ENCODE measurements around the gene ARFRP1.

ARFRP1 gene

GRCh38 chr20:63739130-63740069 is 31.6 kb upstream of the ARFRP1 start, which contains the start of gene SLC2A4RG:
SLC2A4RG (plus strand) TSS chr20:63739776; CDS start chr20:63739913, 137 bp downstream.
- peak; percentile 88 for DNase-seq (ENCODE audit: low read depth)
- no peak for TF ChIP-seq CTCF (IDR thresholded peaks at IDR 0.05; ENCODE audit: insufficient read depth, low read depth, low read length, missing control alignments)

GRCh38 chr20:63738687-63739129 is 30.9 kb upstream of the ARFRP1 start:
- peak; percentile 48 for DNase-seq (ENCODE audit: low read depth)
- no peak for TF ChIP-seq CTCF (IDR thresholded peaks at IDR 0.05; ENCODE audit: insufficient read depth, low read depth, low read length, missing control alignments)

More at GRCh38 chr20:63739130-63740069, 31.6 kb upstream of the ARFRP1 start, which contains the start of gene SLC2A4RG:
- H3K4me3 ChIP-seq (ENCODE audit: low read depth, low read length) = peak within 1 kb of the TSS; percentile 69

GRCh38 chr20:63737945-63738686 is 30.3 kb upstream of the ARFRP1 start:
- peak overlapping the region; percentile 69 for H3K4me3 ChIP-seq (ENCODE audit: low read depth, low read length)
- no peak for TF ChIP-seq CTCF (IDR thresholded peaks at IDR 0.05; ENCODE audit: insufficient read depth, low read depth, low read length, missing control alignments)
- peak; percentile 70 for DNase-seq (ENCODE audit: low read depth)

More at GRCh38 chr20:63738687-63739129, 30.9 kb upstream of the ARFRP1 start:
- H3K4me3 ChIP-seq (ENCODE audit: low read depth, low read length) = peak overlapping the region; percentile 69

- peak overlapping the region; percentile 69 for H3K4me3 ChIP-seq (ENCODE audit: low read depth, low read length)
- DNase-seq (ENCODE audit: low read depth) = no peak
These were observed 29.8 kb upstream of the ARFRP1 start for GRCh38 chr20:63737695-63737944.

GRCh38 chr20:63736893-63737694 is 29.3 kb upstream of the ARFRP1 start:
- no peak for TF ChIP-seq CTCF (IDR thresholded peaks at IDR 0.05; ENCODE audit: insufficient read depth, low read depth, low read length, missing control alignments)
- DNase-seq (ENCODE audit: low read depth) = peak; percentile 77
- peak overlapping the region; percentile 69 for H3K4me3 ChIP-seq (ENCODE audit: low read depth, low read length)

More at GRCh38 chr20:63737695-63737944, 29.8 kb upstream of the ARFRP1 start:
- no peak for TF ChIP-seq CTCF (IDR thresholded peaks at IDR 0.05; ENCODE audit: insufficient read depth, low read depth, low read length, missing control alignments)

Measured in GM12865 (cell line).